ENCODE data around the gene ENTPD6. TPM values are rescaled to one million over a fixed set of nuclear protein-coding genes. Genes with fewer than 3 reads are reported as not detected.
"Not testable (repeated sequence)": the region's sequence is repeated elsewhere in the genome, so short reads cannot be mapped to it uniquely, and the experiment has no call there.

The ENTPD6 gene
- total RNA-seq, 1 experiment from 2014 or later: 68.3 TPM

DNA sequence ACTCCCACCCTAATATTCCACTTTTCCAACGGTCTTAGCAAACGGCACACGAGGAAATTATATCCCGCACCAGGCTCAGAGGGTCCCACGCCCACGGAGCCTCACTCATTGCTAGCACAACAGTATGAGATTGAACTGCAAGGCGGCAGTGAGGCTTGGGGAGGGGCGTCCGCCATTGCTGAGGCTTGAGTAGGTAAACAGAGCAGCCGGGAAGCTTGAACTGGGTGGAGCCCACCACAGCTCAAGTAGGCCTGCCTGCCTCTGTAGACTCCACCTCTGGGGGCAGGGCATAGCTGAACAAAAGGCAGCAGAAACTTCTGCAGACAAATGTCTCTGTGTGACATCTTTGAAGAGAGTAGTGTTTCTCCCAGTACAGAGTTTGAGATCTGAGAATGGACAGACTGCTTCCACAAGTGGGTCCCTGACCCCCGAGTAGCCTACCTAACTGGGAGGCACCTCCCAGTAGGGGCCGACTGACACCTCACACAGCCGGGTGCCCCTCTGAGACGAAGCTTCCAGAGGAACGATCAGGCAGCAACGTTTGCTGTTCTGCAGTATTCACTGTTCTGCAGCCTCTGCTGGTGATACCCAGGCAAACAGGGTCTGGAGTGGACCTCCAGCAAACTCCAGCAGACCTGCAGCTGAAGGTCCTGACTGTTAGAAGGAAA, 65.4 kb downstream of the ENTPD6 start:
- DNase-seq (ENCODE audit: low spot score); in situ Hi-C loops (cut with HindIII; ENCODE audit: low sequenced_read_pairs): not testable (repeated sequence)

DNA sequence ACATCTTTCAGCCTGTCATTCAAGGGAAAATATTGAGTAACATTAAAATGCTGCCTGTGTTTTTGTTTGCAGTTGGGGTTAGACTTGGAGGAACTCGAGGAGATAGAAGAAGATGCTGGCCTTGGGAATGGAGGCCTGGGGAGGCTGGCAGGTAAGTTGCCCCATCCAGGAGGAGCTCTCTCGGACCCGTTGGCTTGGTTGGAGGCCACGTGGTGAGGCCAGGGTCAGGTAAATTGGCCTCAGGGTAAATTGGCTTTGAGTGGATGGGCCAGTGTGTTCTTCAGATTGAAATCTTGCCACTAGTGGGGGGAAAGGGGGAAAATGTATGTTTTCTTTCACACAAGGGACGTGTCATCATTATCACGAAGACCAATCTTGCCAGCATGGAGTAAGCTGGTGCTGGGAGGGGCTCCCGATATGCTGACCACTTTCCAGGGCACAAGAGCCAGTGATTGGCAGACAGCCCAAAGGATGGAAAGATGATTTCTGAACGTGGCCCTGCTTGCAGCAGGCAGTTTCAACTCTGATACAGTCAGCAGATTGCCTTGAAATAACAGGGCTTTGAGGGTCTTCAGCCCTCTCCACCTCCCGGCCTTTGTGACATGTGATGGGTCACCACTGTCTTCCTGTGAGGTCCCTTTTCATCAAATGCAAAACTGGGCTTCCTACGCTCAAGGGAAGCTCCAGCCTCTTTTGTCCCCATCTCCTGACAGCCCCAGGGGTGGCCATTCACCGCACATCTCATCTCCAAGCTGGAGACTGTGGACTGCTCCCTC, 73.7 kb downstream of the ENTPD6 start:
- no peak for DNase-seq (ENCODE audit: low spot score)
- in situ Hi-C loops (cut with HindIII; ENCODE audit: low sequenced_read_pairs): no loop called here

DNA sequence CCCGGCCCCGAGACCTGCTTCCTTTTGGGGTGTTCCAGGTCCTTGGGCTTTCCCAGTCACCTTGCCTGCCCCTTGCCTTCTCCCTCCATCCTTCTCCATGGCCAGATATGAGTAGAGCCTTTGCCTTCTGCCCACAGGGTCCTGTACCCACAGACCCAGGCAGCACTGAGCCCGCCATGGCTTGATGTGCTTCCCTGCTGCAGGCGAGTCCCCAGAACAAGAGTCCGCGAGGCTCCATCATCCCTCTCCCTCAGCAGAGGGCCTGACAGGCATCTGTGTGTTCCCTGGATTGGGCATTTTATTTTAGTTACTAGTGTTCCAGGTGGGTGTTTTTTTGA, 74.3 kb downstream of the ENTPD6 start:
- no peak for DNase-seq (ENCODE audit: low spot score)
- in situ Hi-C loops (cut with HindIII; ENCODE audit: low sequenced_read_pairs): no loop called here

DNA sequence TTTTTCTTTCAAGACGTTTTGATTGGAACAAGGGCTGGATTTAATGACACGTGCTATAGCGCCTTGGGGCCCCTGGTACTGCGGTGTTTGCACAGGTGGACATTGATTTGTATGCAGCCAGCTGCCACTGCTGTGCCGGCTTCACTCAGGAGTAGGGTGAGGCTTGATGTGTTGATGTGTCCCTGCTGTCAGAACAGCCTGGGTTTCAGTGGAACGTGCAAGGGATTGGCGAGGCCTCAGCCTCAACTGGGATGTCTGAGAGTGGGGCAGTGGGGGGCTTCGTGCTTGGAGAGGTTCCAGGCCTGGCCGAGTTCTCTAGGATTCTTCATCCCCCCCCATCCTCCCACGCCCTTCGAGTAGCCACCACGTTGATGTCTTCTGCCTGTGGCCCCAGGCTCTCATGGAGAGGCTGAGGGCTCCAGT, 75.3 kb downstream of the ENTPD6 start:
- DNase-seq (ENCODE audit: low spot score): no peak

DNA sequence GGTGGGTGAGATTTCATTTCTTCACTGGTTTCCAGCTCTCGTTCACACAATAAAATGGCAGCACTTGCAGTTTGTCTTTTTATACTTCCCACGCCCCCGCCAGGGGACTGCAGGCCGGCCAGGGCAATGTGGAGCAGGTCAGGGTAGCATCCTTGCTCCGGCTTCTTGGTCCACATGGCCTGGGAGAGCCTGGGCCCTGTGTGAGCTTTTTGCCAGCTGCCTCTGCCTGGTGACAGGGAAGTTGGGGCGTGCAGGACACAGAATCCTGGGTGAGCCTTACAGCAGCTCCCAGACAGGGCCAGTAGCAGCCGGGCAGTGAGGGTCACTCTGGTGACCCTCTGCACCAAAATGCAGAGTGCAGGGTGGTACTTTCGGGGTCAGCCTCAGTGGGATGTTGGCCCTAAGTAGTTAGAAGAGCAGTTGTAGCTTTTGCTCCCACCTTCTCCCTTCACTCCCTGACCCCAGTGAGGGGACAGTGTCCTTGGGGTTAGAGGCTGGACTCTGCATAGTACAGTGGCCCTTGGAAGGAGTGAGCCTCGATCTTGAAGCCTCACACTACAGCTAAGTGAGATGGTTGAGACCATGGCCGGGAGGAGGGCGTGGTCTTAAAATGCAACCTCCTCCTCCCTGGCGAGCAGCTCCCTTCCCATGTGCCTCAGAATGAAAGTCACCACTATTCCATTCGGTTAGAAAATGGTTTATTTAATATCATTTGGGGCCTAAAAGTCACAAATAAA, 76.1 kb downstream of the ENTPD6 start:
- in situ Hi-C loops (cut with HindIII; ENCODE audit: low sequenced_read_pairs): no loop called here
- no peak for DNase-seq (ENCODE audit: low spot score)

More for the DNA sequence above, 75.3 kb downstream of the ENTPD6 start:
- in situ Hi-C loops (cut with HindIII; ENCODE audit: low sequenced_read_pairs): no loop called here

DNA sequence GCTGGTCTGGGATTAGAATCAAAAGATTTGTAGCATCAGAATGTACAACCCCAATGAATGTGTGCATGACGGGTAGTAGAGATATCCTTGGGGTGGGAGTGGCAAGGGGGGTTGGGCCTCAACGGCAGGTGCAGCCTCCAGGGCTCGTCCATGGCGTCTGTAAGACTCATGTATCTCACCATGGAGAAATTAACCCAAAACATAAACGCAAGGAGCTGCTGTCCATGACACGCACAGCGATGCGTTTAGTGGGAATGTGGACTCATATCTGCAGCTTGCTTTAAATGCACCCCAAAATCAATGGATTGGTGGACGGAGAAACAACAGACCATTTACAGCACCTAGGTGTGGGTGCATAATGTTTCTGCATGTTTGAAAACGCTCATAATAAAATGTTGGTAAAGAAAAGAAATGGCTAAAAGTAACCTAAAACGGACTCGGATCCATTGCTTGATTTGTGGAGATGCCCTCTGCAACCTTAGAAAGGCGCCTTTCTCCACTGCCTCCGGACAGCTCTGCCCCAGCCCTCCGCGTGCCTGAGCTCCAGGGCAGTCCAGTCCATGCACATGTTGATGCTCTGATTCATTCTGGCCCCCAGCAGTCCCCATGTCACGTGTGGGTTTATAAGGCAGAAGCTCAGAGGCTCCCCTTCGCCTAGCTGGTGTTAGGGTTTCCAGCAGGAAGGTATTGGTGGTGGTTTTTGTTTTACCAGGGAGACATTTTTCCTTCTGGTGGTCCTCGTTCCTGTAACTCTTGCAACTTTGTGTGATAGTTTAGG, 76.9 kb downstream of the ENTPD6 start:
- no peak for DNase-seq (ENCODE audit: low spot score)
- in situ Hi-C loops (cut with HindIII; ENCODE audit: low sequenced_read_pairs): no loop called here

DNA sequence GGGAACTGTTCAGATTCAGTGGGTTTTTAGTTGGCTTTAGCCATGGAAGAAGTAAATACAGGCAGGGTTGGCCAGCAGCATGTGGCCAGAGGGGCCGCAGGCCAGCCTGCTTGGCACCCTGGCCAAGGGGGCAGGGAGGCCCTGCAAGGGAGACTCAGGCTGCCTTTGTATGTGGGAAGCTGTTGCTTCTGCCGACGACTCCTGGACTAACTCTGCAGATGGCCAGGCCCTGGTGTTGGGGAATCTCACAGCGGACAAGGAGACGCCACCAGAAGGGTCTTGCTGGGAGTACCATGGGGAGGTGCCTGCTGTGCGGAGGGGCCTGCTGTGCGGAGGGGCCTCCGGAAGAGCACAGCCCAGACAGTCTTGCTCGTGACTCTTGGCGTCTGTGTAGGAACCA, 77.5 kb downstream of the ENTPD6 start:
- DNase-seq (ENCODE audit: low spot score): no peak
- in situ Hi-C loops (cut with HindIII; ENCODE audit: low sequenced_read_pairs): no loop called here

DNA sequence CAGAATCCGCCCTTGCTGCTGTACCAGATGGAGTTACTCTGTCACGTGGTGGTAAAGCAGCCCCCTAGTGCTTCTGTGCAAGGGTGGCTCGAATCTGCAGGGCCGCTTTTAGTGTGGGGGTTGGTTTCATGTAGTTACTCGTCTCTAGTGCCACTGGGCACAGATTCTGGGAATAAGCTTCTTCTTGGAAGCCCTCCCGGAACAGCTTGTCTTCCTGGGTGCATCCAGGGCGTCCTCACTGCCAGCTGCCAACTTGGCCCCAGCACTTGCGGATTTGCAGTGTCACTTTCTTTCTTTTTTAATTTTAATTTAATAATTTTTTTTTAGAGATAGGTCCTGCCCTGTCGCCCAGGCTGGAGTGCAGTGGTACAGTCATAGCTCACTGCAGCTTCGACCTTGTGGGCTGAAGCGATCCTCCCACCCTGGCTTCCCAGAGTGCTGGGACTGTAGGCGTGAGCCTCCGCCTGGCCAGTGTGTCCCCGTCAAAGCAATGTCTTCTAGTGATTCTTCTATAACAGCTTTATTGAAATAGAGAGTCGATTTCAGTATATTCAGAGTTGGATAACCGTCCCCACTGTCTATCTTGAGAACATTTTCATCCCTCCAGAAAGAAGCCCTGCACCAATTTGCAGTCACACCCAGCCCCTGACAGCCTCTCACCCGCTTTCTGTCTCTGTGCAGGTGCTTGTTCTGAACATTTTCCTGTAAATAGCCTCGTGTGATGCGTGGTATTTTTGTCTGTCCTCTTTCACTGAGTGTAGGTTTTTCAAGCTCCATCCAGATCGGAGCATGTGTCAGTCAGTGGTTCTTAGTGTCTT, 78.2 kb downstream of the ENTPD6 start:
- peak; percentile 82 for DNase-seq (ENCODE audit: low spot score)
- in situ Hi-C loops (cut with HindIII; ENCODE audit: low sequenced_read_pairs): no loop called here

DNA sequence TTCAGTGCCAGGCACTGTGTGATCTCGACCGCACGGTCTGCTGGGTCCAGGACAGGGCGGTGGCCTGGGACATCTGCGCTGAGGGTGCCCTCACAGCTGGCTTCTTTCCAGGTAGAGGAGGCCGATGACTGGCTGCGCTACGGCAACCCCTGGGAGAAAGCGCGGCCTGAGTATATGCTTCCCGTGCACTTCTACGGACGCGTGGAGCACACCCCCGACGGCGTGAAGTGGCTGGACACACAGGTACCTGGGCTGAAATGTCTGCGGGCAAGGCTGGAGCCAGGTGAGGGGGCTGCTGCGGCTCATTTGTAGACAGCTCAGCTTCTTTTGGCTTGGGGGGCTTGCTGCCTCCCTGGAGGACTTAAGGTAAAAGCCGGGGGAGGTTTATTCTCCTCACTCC, 79.0 kb downstream of the ENTPD6 start:
- DNase-seq (ENCODE audit: low spot score): no peak
- in situ Hi-C loops (cut with HindIII; ENCODE audit: low sequenced_read_pairs): no loop called here

DNA sequence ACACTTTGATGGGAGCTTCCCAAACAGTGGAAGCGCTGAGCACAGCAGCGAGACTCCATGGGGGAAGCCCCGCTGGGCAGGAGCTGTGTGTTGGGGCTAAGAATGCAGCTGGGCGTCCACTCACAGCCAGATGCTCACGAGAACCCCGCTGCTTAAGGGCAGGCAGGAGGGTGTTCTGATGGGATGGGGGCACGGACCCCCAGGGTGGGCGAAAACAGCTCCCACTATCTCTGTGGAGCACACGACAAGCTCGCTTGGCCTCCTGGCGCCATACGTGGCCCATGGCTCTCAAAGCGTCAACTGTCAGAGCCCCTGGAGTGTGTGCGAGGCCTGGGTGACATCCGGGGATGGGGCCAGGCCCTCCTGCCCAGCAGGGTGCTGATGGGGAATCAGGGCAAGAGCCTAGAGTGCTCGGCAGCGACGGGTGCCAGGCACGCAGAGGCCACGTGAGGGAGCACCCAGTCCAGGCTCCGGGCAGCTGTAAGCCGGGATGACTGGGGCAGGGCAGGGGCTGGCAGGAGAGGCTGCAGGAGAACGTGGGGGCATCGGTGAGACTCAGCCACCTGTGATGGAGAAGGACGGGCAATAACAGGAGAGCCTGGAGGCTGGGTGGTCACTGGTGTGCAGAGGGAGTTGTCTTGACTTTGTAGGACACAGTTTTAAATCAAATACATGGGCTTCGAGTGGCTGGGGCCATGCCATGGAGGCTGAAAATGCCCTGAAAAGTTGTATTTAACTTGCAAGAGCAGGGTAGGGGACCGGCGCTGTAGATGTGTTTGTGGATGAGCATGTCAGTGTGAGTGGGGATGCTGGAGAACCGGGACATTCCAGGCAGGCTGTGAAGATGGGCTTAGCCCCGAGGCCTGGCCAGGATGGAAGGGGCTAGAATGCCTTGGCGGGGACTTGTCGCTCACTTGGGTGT, 79.6 kb downstream of the ENTPD6 start:
- DNase-seq (ENCODE audit: low spot score): no peak
- in situ Hi-C loops (cut with HindIII; ENCODE audit: low sequenced_read_pairs): no loop called here

DNA sequence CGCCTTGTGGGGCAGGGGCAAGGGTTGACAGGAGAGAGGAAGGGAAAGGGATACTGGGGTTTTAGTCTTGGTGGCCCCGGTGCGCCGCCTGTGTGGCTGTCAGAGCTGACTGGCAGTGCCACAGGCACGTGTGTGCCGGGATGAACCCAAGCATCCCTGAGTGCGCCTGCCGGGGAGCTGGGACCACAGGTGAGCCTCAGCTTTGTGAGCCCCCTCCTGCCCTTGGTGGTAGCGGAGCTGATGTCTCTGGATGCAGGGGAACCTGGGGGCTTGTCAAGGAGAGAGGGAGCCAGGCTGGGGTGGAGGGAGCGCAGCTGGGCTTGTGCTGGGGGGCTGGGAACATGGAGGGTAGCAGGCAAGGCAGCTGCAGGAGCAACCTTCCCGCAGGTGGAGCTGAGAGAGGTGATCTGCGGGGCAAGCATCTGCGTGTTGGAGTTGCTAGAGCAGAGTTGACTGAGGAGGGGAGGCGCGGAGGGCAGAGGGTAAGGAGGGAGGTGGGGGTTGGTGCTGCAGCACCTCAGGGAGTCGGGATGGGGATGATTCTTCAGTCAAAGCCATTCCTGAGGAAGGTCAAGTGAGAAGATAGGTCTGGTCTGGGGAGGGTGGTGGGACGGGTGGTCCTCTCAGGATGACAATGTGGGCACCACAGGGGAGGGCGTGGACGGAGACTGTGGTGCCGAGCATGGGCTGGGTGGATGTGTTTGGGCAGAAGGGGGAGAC, 80.5 kb downstream of the ENTPD6 start:
- in situ Hi-C loops (cut with HindIII; ENCODE audit: low sequenced_read_pairs): no loop called here
- DNase-seq (ENCODE audit: low spot score): no peak

Other genes with a start within 250 kb of the ENTPD6 start
- gene CST7, start 246.4 kb upstream of the ENTPD6 start, total RNA-seq (2014; rRNA removed; shearing (Covaris generic)): not detected in 2 replicates
- 94.6 and 98.6 TPM in 2 replicates for gene APMAP, start 203.0 kb upstream of the ENTPD6 start, total RNA-seq (2014; rRNA removed; shearing (Covaris generic))
- not detected in 2 replicates for gene ACSS1, start 137.6 kb upstream of the ENTPD6 start, total RNA-seq (2014; rRNA removed; shearing (Covaris generic))
- not detected in 2 replicates for gene VSX1, start 113.6 kb upstream of the ENTPD6 start, total RNA-seq (2014; rRNA removed; shearing (Covaris generic))
- 48.4 and 63.3 TPM in 2 replicates for gene PYGB, start 52.4 kb downstream of the ENTPD6 start, total RNA-seq (2014; rRNA removed; shearing (Covaris generic))
- gene ABHD12, start 195.1 kb downstream of the ENTPD6 start, total RNA-seq (2014; rRNA removed; shearing (Covaris generic)): 22.3 and 42.9 TPM in 2 replicates
- 25.2 and 40.0 TPM in 2 replicates for gene GINS1, start 212.0 kb downstream of the ENTPD6 start, total RNA-seq (2014; rRNA removed; shearing (Covaris generic))

Data from G401 (cell line).